ENCODE measurements around the gene HNRNPF. TPM values are rescaled to one million over a fixed set of nuclear protein-coding genes. Genes with fewer than 3 reads are reported as not detected.

Gene HNRNPF
- total RNA-seq, 1 donor = 229 TPM

DNA sequence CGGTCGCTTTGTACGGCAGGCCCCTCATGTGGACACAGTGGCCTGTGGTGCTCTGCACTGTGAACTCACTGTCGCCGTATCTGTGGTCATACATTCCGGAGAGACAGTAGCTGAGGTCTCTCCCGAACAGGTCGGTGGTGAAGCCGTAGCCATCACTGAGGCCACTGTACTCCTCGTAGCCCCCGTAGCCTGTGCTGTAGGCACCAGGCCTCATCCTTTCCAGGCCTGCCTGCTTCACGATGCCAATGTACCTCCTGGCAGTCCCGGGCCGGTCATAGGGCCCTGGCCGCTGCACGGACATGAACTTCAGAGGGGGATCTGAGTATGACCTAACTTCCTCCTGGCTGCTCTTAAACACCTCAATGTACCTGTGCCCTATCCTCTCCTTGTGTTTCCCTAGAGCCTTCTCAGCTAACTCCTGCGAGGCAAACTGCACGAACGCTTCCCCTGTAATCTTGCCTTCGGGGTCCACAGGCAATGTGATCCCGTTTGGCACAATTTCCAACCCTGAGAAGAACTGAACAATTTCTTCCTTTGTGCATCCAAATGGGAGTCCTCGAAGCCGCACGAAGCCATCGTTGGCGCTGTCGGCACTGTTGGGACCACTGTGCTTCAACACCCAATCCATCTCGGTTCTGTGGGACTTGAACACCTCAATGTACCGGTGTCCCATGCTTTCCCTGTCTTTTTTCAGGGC is 21.9 kb downstream of the HNRNPF start:
- Histone ChIP-seq H3K4me2 (ENCODE audit: insufficient read depth, low read length) (no peak overlapping the region), H3K79me2 (ENCODE audit: insufficient read depth, low read length) (peaks cover 55% of the 10 kb centered on the region), H3K27ac (ENCODE audit: low read depth, low read length) (no peak overlapping the region), H4K20me1 (ENCODE audit: insufficient read depth, low read length) (peaks cover 59% of the 10 kb centered on the region), H3K36me3 (ENCODE audit: insufficient read depth, low read length) (peaks cover 64% of the 10 kb centered on the region), H3K27me3 (ENCODE audit: insufficient read depth, low read length) (no peaks in the 10 kb centered on the region), H3K4me3 (ENCODE audit: insufficient read depth, low read length) (no peak overlapping the region), H3K4me1 (ENCODE audit: insufficient read depth, low read length) (peaks cover 6% of the 10 kb centered on the region), H3K9me3 (ENCODE audit: low read depth, low read length) (no peaks in the 10 kb centered on the region), H2AFZ (ENCODE audit: low read length) (no peak overlapping the region)
- no peak for TF ChIP-seq CTCF (IDR thresholded peaks at IDR 0.05; ENCODE audit: extremely low read depth, low read depth, low read length)
- DNase-seq (ENCODE audit: insufficient read length, low spot score, missing footprints) = no peak

DNA sequence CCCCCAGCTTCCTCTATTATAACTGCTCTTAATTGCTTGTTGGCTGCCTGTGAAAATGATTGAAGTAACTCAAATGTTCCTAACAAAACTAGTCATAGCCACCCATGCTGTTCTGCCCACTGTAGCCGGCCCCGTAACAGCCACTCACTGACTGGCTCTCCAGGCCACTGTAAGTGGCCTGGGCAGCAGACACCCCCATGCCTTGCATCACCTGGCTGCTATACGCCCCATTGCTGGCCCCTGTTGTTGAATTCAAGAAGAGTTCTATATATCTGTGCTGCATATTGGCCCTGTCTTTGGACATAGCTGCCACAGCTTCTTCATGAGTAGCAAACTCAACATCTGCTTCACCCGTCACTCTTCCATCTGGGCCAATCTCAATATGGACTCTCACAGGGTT is 22.4 kb downstream of the HNRNPF start:
- TF ChIP-seq CTCF (IDR thresholded peaks at IDR 0.05; ENCODE audit: extremely low read depth, low read depth, low read length) = no peak
- no peak for DNase-seq (ENCODE audit: insufficient read length, low spot score, missing footprints)
- no peaks in the 10 kb centered on the region for H3K9me3 ChIP-seq (ENCODE audit: low read depth, low read length)
- H3K4me1 ChIP-seq (ENCODE audit: insufficient read depth, low read length) = peaks cover 6% of the 10 kb centered on the region
- no peak overlapping the region for H3K4me2 ChIP-seq (ENCODE audit: insufficient read depth, low read length)
- no peak overlapping the region for H3K4me3 ChIP-seq (ENCODE audit: insufficient read depth, low read length)
- no peaks in the 10 kb centered on the region for H3K27me3 ChIP-seq (ENCODE audit: insufficient read depth, low read length)
- no peak overlapping the region for H2AFZ ChIP-seq (ENCODE audit: low read length)
- no peak overlapping the region for H3K27ac ChIP-seq (ENCODE audit: low read depth, low read length)
- H4K20me1 ChIP-seq (ENCODE audit: insufficient read depth, low read length) = peaks cover 59% of the 10 kb centered on the region
- peaks cover 50% of the 10 kb centered on the region for H3K79me2 ChIP-seq (ENCODE audit: insufficient read depth, low read length)
- peaks cover 59% of the 10 kb centered on the region for H3K36me3 ChIP-seq (ENCODE audit: insufficient read depth, low read length)

DNA sequence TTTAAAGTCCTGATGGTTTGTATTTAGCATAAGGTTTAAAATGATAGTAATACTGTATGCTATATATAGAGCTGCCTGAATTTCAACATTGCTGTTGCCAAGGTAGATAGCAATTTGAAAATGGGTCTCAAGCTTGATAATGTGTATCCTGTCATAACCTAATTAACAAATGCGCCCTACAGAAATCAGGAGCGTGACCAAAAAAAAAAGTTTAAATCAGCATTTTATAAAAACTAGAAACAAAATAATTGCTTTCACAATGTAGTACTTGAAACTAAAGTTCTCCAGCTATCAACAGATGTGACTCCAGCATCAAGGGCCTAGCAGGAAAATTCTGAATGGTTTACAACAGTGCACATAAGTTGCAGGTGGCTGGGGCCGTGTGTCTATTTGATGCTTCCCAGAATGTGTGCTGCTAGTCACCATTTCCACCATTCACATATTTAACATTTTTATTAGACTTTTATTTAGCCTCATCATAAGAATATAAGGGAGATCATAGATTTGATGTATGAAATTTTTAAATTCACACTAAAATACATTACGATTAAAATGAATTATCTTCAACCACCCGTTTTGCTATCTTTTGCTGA is 23.5 kb downstream of the HNRNPF start:
- H4K20me1 ChIP-seq (ENCODE audit: insufficient read depth, low read length) = peaks cover 57% of the 10 kb centered on the region
- H3K9me3 ChIP-seq (ENCODE audit: low read depth, low read length) = no peaks in the 10 kb centered on the region
- no peak for DNase-seq (ENCODE audit: insufficient read length, low spot score, missing footprints)
- peaks cover 40% of the 10 kb centered on the region for H3K79me2 ChIP-seq (ENCODE audit: insufficient read depth, low read length)
- H3K4me3 ChIP-seq (ENCODE audit: insufficient read depth, low read length) = no peak overlapping the region
- H3K36me3 ChIP-seq (ENCODE audit: insufficient read depth, low read length) = peaks cover 51% of the 10 kb centered on the region
- H3K27ac ChIP-seq (ENCODE audit: low read depth, low read length) = no peak overlapping the region
- no peak overlapping the region for H3K4me2 ChIP-seq (ENCODE audit: insufficient read depth, low read length)
- H3K4me1 ChIP-seq (ENCODE audit: insufficient read depth, low read length) = peaks cover 6% of the 10 kb centered on the region
- no peak overlapping the region for H2AFZ ChIP-seq (ENCODE audit: low read length)
- no peaks in the 10 kb centered on the region for H3K27me3 ChIP-seq (ENCODE audit: insufficient read depth, low read length)
- TF ChIP-seq CTCF (IDR thresholded peaks at IDR 0.05; ENCODE audit: extremely low read depth, low read depth, low read length) = no peak

Measured in osteoblast (primary cell).